B cell (primary cell): ENCODE measurements around the gene ACAP1.

ENCODE experiments used
- EZH2 ChIP-seq: IDR thresholded peaks from 2 replicates; pipeline ENCODE4 v1.6.1; 2012; ENCODE audit warnings: borderline replicate concordance, low read depth, mild to moderate bottlenecking, moderate library complexity, low read length; ENCODE audit not compliant: insufficient read depth, poor library complexity, severe bottlenecking
- TF ChIP-seq, protein P1 (sequence below): fragments of 200-600 bp; IDR thresholded peaks from one replicate; pipeline ENCODE4 v1.8.0; 2022; ENCODE audit warnings: antibody characterized with exemption, mild to moderate bottlenecking

GRCh38 chr17:7314719-7315569 lies 21.4 kb upstream of the ACAP1 start, which contains the start of gene GPS2:
- TF ChIP-seq, protein P1, sequence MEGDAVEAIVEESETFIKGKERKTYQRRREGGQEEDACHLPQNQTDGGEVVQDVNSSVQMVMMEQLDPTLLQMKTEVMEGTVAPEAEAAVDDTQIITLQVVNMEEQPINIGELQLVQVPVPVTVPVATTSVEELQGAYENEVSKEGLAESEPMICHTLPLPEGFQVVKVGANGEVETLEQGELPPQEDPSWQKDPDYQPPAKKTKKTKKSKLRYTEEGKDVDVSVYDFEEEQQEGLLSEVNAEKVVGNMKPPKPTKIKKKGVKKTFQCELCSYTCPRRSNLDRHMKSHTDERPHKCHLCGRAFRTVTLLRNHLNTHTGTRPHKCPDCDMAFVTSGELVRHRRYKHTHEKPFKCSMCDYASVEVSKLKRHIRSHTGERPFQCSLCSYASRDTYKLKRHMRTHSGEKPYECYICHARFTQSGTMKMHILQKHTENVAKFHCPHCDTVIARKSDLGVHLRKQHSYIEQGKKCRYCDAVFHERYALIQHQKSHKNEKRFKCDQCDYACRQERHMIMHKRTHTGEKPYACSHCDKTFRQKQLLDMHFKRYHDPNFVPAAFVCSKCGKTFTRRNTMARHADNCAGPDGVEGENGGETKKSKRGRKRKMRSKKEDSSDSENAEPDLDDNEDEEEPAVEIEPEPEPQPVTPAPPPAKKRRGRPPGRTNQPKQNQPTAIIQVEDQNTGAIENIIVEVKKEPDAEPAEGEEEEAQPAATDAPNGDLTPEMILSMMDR = no peak
- no peak for TF ChIP-seq EZH2
